ENCODE data around the gene CDKAL1. TPM values are rescaled to one million over a fixed set of nuclear protein-coding genes. Genes with fewer than 3 reads are reported as not detected.
"Not testable (repeated sequence)": the region's sequence is repeated elsewhere in the genome, so short reads cannot be mapped to it uniquely, and the experiment has no call there.

Gene CDKAL1
- total RNA-seq, 1 donor from 2014 or later: 47.6 TPM

DNA sequence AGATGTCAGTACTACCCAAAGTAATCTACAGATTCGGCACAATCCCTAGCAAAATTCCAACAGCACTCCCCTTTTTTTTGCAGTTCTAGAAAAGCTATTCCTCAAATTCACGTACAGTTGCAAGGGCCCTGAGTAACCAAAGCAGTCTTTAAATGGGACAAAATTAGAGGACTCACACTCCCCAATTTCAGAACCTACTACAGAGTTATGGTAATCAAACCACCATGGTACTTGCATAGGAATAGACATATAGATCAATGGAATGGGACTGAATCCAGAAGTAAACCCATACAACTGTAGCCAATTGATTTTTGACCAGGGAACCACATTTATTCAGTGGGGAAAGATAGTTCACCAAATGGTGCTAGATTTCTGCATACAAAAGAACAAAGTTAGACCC lies 350.8 kb downstream of the CDKAL1 start:
- no peak for DNase-seq

GRCh38 chr6:20891161-20891560 lies 356.9 kb downstream of the CDKAL1 start:
- no peak for DNase-seq

DNA sequence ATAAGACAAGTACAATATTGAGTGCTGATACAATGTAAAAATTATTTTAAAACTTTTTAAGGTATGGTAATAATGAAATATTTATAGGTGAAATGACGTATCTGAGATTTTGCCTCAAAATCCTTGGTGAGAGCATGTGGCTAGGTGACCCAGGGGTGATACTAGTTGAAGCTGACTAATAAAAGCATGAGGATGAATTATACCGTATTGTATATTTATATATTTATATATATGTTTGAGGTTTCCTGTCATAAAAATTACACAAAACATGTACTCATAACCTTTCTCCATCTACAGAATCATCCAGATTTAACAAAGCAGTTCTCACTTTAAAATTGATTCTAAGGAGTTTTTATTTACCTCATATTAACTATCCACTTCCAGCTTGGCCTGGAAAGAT lies 358.1 kb downstream of the CDKAL1 start:
- no peak for DNase-seq

DNA sequence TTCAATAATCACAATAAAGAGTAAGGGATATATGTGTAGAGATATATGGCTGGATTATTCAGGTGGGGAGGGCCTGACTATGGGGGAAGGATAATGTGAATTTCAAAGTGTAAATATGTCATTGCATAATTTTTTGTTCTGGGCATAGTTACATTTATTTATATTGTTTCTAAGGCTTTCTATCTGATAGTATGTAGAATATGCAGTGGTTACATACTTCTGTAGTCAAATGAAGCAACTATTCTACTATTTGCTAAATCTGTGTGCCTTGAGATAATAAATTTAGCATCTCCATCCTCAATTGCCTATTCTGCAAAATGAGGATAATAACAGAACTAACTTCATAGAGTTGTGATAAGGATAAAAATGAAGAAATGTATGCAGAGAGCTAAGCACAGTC lies 359.2 kb downstream of the CDKAL1 start:
- DNase-seq: no peak

DNA sequence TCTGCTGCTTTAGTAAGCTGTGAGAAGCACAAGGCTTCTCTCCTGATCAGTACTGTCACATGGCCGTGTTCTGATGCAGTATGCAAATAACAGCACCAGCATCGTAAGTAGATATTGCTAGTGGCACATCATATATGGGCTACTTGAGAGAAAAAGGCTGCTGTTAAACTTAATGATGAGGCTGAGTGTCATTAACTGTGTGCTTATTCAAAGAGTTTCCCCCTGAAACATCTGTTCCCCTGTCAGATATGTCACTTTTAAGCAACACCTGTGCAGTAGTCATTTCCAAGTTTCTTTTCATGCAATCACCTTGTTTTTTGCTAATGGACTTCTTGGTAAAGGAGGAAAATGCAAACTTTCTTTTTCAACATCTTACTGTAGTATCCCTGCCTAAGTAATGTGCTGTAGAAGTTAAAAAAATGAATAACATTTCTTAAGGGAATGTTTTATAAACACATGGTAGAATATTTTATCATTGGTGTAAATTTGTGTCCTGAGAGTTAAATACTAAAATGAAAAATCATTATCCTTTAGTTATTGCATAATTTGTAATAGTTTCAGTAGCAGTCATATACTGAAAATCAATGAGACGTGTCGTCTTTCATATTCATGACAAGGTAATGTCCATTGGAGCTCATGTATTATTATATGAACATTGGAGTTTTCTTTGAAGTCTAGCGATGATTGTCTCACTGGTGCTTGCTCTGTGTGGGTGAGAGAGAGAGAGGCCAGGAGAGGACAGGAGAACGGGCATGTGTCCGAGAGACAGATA lies 366.3 kb downstream of the CDKAL1 start:
- no peak for DNase-seq

- DNase-seq: no peak
These were observed 371.1 kb downstream of the CDKAL1 start for GRCh38 chr6:20905377-20905776.

GRCh38 chr6:20906945-20907344 lies 372.7 kb downstream of the CDKAL1 start:
- DNase-seq: no peak

GRCh38 chr6:20907486-20908071 lies 373.3 kb downstream of the CDKAL1 start:
- no peak for DNase-seq

GRCh38 chr6:20909621-20910020 lies 375.4 kb downstream of the CDKAL1 start:
- DNase-seq: no peak

- no peak for DNase-seq
These were observed 377.5 kb downstream of the CDKAL1 start for GRCh38 chr6:20911712-20912111.

GRCh38 chr6:20915156-20915555 lies 380.9 kb downstream of the CDKAL1 start:
- DNase-seq: no peak

GRCh38 chr6:20915626-20916025 lies 381.4 kb downstream of the CDKAL1 start:
- DNase-seq: no peak

DNA sequence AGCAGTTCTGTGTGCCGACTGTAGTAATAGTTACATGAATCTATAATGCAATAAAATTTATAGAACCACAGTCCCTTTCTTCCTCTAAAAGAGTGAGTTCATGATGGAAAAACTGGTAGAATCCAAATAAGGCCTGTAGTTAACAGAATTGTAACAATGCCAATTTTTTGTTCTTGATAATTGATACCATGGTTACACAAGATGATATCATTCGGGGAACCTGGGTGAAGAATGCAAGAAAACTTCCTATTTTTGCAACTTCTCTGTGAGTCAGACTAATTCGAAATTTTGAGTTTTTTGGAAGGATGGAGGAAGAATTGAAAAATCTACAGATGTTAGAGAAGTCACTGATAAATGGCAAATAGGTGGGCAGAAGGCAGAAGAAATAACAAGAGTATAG lies 381.8 kb downstream of the CDKAL1 start:
- DNase-seq: no peak

DNA sequence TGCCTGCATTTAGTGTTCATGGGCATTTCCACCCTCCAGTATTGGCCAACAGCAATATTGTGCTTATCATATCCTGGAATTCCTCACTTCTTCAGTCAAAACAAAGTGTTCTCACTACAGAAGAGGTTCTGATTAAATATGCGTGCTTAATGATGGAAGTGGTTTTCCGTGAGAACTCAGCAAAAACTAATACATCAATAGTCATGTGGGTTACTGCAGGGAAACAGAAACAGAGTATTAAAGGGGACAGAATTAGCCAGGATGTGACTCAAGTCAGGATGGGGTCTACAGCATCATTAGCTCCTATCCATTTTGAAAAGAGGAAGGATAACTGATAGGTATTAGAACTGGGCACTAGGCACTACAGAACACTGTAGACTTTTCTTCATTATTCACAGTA lies 384.6 kb downstream of the CDKAL1 start:
- DNase-seq: no peak

DNA sequence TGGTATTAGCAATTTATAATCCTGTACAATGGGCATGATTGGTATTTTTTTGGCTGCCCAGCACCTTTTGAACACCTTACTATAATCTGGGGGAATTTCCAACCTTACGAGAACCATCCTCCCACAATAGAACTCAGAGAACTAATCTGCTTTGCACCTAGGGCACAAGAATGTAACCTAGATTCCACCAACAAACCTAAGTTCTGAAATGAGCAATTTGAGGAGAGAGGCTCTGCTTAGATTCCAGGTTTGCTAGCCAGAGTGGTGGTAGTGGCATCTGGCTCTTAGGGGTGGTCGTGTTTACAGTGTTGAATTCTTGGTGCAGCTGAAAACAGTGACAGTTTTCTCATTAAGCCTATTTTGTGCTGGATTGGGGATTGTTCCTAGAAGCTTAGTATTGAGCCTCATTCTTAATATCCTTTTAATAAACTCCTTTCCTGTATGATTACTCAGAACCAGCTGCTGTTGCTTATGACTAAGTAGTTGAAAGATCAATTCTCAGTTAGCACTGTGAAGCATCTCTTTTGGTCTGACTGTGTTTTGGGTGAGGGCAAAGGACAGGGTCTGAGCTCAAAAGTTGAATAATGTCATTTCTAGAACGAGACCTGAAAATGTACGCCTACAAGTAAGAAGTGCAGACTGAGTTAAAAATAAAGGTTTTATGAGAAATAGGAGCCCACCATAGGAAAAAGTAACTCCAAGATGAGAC lies 385.6 kb downstream of the CDKAL1 start:
- no peak for DNase-seq

DNA sequence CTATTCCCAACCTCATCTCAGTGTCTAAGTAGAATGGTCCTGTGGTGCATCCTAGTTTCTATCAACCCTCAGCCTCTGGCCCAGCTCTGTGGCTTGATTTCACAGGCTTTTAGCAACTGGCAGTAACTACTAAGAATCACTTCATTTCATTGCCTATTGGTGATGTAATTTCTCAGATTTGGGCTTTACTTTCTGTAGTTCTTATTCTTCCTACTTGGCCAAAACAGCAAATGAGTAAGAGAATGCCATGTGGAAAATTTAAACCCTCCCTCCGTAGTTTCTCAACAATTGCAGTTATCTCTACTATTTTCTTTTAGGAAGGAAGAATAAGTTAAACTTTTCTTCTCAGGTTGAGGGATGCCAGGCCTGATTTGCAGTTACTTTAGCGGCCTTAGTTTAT lies 387.3 kb downstream of the CDKAL1 start:
- DNase-seq: no peak

DNA sequence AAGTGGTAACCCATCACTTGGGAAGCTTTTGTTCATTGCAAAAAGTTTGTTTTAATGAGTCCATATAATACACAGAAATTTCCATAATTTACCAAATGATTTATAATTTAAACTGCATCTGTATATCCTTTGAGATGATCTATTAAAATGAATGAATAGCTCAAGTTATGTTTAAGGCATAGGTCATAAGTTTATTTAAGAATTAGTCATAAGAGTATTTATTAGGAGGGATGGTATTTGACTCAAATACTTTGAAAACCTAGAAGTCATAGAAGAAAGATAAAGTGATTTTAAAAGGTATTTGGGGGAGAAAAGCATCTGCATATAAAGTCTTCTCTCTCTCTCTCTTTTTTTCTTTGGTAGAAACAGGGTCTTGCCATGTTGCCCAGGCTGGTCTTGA lies 388.5 kb downstream of the CDKAL1 start:
- no peak for DNase-seq

DNA sequence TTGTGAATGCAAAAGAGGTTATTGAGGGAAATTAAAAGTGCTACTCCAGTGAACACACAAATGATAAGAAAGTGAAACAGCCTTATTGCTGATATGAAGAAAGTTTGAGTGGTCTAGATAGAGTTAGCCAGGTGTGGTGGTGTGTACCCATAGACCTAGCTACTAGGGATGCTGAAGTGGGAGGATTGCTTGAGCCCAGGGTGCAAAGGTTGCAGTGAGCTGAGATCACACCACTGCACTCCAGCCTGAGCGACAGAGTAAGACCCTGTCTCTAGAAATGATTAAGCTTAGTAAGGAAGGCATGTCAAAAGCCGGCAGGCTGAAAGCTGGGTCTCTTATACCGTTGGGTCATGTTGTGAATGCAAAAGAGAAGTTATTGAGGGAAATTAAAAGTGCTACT lies 389.8 kb downstream of the CDKAL1 start:
- DNase-seq: not testable (repeated sequence)

GRCh38 chr6:20924911-20925543 lies 390.8 kb downstream of the CDKAL1 start:
- DNase-seq: no peak

DNA sequence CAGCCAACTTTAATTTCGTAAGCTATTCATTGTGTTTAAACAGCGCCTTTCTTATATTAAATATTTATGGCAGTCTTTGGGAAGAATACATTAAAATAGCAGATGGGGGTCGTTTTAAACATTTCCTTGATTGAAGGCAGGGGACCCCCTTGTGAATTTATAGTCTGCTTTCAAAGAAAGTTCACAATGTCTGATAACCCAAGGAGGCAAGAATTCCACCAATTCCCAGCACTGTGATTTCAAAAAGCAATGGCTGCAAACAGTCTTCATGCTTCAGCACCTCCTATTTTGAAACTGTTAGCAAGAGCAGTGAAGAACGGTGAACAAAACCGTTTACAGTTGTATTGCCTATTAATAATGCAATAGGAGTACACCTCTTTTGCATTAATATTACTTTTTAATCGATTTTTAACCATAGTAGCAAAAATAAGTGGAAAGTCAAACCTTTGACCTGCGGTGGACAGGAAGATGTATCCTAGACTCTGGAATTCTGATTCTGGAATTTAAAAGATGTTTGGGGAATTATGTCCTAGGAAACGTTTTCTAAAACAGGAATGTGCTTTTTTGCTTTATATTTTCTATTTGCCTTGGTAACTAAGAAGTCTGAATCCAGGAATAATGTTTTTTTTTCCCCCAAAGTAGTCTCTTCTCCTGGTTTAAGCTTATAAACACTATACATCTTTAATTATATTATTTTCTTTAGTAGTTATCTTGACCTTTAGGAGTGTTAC lies 393.0 kb downstream of the CDKAL1 start:
- DNase-seq: no peak

- no peak for DNase-seq
These were observed 395.0 kb downstream of the CDKAL1 start for GRCh38 chr6:20929283-20929682.

DNA sequence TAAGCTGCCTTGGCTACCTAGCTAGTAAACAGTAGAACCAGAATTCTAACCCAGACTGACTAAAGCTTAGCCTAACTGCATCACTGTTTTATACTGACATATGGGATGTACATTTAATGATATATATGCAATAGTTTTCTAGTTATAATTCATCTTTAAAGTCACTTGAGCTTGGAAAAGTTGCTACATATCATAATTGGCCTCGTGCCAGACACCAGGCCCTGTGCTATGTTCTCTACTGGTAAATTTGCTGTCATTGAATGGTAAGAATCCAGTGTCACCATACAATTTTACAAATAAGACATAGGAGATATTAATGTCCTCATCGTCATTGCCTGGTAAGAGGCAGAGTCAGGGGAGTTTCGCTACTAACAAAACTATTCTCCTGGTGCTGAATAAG lies 396.8 kb downstream of the CDKAL1 start:
- no peak for DNase-seq

GRCh38 chr6:20931772-20932171 lies 397.5 kb downstream of the CDKAL1 start:
- no peak for DNase-seq
